LNCaP clone FGC (cell line): ENCODE results near the gene DYSF.

Source experiments
- DNase-seq: peaks from one replicate; pipeline ENCODE4 v3.0.0-alpha.2; 2011; ENCODE audit warnings: low read depth
- H3K4me3 ChIP-seq: 2 replicates; pipeline ENCODE4 v1.5.1; 2011; ENCODE audit warnings: mild to moderate bottlenecking, low read depth, low read length, control low read depth
- CTCF ChIP-seq: IDR thresholded peaks from 2 replicates; pipeline ENCODE4 v1.5.1; 2012; ENCODE audit warnings: mild to moderate bottlenecking; ENCODE audit not compliant: control insufficient read depth, insufficient read depth; ENCODE audit errors: extremely low read depth

DYSF gene

GRCh38 chr2:71720283-71720560 lies 266.9 kb downstream of the DYSF start:
- no peak overlapping the region for H3K4me3 ChIP-seq
- no peak for DNase-seq
- no peak for TF ChIP-seq CTCF

GRCh38 chr2:71720596-71721361 lies 267.4 kb downstream of the DYSF start:
- TF ChIP-seq CTCF, result no peak
- no peak for DNase-seq
- no peak overlapping the region for H3K4me3 ChIP-seq

- no peak for DNase-seq
- no peak overlapping the region for H3K4me3 ChIP-seq
- no peak for TF ChIP-seq CTCF
Measured at GRCh38 chr2:71721362-71721665, 268.0 kb downstream of the DYSF start.

GRCh38 chr2:71721669-71722068 lies 268.3 kb downstream of the DYSF start:
- no peak overlapping the region for H3K4me3 ChIP-seq
- no peak for DNase-seq
- no peak for TF ChIP-seq CTCF

GRCh38 chr2:71722286-71722685 lies 268.9 kb downstream of the DYSF start:
- no peak overlapping the region for H3K4me3 ChIP-seq
- TF ChIP-seq CTCF, result no peak
- no peak for DNase-seq

- no peak for TF ChIP-seq CTCF
- no peak for DNase-seq
- no peak overlapping the region for H3K4me3 ChIP-seq
Measured at GRCh38 chr2:71724793-71725192, 271.4 kb downstream of the DYSF start.

- no peak for DNase-seq
- no peak for TF ChIP-seq CTCF
- no peak overlapping the region for H3K4me3 ChIP-seq
Measured at GRCh38 chr2:71725836-71726235, 272.5 kb downstream of the DYSF start.
